LHCN-M2 (cell line): Measurements from ENCODE around the gene VEZF1. TPM values are rescaled to one million over a fixed set of nuclear protein-coding genes. Genes with fewer than 3 reads are reported as not detected.

Source experiments
- DNase-seq: peaks from one replicate; pipeline ENCODE4 v3.0.0-alpha.2; 2012; ENCODE audit warnings: low read depth
- total RNA-seq: library from RNA; depleted of rRNA; stranded (reverse); fragments of >200 nt; gene quantifications from 2 replicates; pipeline ENCODE4 v1.2.3, GENCODE V29; 2014; rRNA removed

The VEZF1 gene
- total RNA-seq, 1 experiment from 2014 or later, result 65.2 TPM

- DNase-seq, result no peak
Measured at GRCh38 chr17:57931488-57932137, 56.4 kb downstream of the VEZF1 start.

GRCh38 chr17:57930239-57930638 is 57.8 kb downstream of the VEZF1 start:
- DNase-seq, result no peak

GRCh38 chr17:57929386-57929785 is 58.7 kb downstream of the VEZF1 start:
- no peak for DNase-seq

GRCh38 chr17:57928928-57929327 is 59.1 kb downstream of the VEZF1 start:
- no peak for DNase-seq

GRCh38 chr17:57927048-57927723 is 60.9 kb downstream of the VEZF1 start:
- peak; percentile 87 for DNase-seq

- DNase-seq, result no peak
Measured at GRCh38 chr17:57926723-57927047, 61.4 kb downstream of the VEZF1 start.

GRCh38 chr17:57925361-57925990 is 62.6 kb downstream of the VEZF1 start:
- no peak for DNase-seq

- no peak for DNase-seq
Measured at GRCh38 chr17:57924677-57925076, 63.4 kb downstream of the VEZF1 start.

Other genes starting within 250 kb of the VEZF1 start
- gene CCDC182, start 243.0 kb downstream of the VEZF1 start, total RNA-seq, result not detected in 2 replicates
- gene MRPS23, start 138.2 kb downstream of the VEZF1 start, total RNA-seq, result 29.9 and 32.1 TPM in 2 replicates
- 22.9 and 29.6 TPM in 2 replicates for gene CUEDC1, start 32.8 kb downstream of the VEZF1 start, total RNA-seq
- 373 and 386 TPM in 2 replicates for gene SRSF1, start 19.0 kb upstream of the VEZF1 start, total RNA-seq
- 9.6 and 11.8 TPM in 2 replicates for gene DYNLL2, start 95.2 kb upstream of the VEZF1 start, total RNA-seq
- gene OR4D1, start 160.1 kb upstream of the VEZF1 start, total RNA-seq, result not detected in 2 replicates
- not detected in 2 replicates for gene OR4D2, start 178.7 kb upstream of the VEZF1 start, total RNA-seq
- gene EPX, start 204.5 kb upstream of the VEZF1 start, total RNA-seq, result not detected in 2 replicates
- 13.8 and 15.5 TPM in 2 replicates for gene MKS1, start 231.0 kb upstream of the VEZF1 start, total RNA-seq